ENCODE measurements around the gene CES2.

- TF ChIP-seq CTCF (IDR thresholded peaks at IDR 0.05; ENCODE audit: extremely low read depth in 1 of 2, insufficient read depth in 1 of 2, low read depth in 1 of 2, low read length in 2 of 2) (no peak), POLR2AphosphoS5 (IDR thresholded peaks at IDR 0.05; ENCODE audit: insufficient read depth, low read depth, low read length) (no peak), EZH2 (IDR thresholded peaks at IDR 0.05; ENCODE audit: borderline replicate concordance, low read depth, low read length, severe bottlenecking) (no peak), GATA2 (IDR thresholded peaks at IDR 0.05; ENCODE audit: insufficient read depth, insufficient read length, low read depth, low read length) (no peak), POLR2A (IDR thresholded peaks at IDR 0.05; ENCODE audit: low read depth, low read length) (no peak), MYC (IDR thresholded peaks at IDR 0.05; ENCODE audit: low read depth, low read length) (no peak), MAX (IDR thresholded peaks at IDR 0.05; ENCODE audit: insufficient read depth, insufficient read length) (no peak), FOS (IDR thresholded peaks at IDR 0.05; ENCODE audit: borderline replicate concordance, insufficient read depth, low read length) (no peak)
Observed at GRCh38 chr16:66908762-66909559, 26.4 kb upstream of the CES2 start.

Measured in endothelial cell of umbilical vein (primary cell).